C4-2B (cell line): ENCODE data around the gene PHLDB1.
"Not testable (repeated sequence)": the region's sequence is repeated elsewhere in the genome, so short reads cannot be mapped to it uniquely, and the experiment has no call there.

Experiments
- ZFX ChIP-seq: fragments of 450-650 bp; IDR thresholded peaks from 2 replicates; pipeline ENCODE4 v1.6.1; 2017
- TF ChIP-seq, protein P1 (sequence below): fragments of 450-650 bp; conservative IDR thresholded peaks from 2 replicates; pipeline ENCODE4 v1.5.1; 2017; ENCODE audit warnings: mild to moderate bottlenecking

DNA sequence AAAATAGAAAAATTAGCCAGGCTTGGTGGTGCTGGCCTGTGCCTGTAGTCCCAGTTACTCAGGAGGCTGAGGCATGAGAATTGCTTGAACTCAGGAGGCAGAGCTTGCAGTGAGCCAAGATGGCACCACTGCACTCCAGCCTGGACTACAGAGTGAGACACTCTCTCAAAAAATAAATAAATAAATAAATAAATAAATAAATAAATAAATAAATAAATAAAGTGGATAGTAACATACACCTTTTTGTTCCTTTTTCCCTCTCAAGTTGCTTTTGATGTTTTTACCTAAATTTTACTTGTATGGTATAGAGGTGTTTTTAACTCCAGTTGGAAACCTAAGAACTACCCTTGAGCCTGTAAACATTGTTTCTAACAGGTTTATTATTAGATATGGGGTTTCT lies 29.4 kb upstream of the PHLDB1 start:
- TF ChIP-seq, protein P1, sequence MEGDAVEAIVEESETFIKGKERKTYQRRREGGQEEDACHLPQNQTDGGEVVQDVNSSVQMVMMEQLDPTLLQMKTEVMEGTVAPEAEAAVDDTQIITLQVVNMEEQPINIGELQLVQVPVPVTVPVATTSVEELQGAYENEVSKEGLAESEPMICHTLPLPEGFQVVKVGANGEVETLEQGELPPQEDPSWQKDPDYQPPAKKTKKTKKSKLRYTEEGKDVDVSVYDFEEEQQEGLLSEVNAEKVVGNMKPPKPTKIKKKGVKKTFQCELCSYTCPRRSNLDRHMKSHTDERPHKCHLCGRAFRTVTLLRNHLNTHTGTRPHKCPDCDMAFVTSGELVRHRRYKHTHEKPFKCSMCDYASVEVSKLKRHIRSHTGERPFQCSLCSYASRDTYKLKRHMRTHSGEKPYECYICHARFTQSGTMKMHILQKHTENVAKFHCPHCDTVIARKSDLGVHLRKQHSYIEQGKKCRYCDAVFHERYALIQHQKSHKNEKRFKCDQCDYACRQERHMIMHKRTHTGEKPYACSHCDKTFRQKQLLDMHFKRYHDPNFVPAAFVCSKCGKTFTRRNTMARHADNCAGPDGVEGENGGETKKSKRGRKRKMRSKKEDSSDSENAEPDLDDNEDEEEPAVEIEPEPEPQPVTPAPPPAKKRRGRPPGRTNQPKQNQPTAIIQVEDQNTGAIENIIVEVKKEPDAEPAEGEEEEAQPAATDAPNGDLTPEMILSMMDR, result not testable (repeated sequence)
- TF ChIP-seq ZFX, result not testable (repeated sequence)
